Measurements from ENCODE around the gene FOXN1.

DNA sequence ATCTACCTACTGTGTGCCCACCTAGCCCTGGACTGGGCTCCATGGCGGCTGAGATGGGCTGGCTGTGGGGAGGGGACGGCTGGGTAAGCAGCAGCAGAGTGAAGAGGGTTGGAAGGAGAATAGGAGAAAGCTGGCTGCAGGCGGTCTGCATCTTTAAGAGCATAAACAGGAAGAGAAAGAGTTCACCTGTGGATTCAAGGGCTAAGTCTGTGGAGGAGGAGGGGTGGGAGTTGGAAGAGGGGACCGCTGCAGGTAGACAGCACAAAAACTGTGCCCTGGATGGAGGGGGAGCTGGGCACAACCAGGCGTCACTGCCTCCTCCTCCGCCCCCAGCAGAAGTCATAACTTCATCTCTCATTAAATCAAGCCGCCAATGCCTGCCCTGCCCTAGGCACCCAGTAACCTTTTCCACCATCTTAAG is 32.0 kb upstream of the FOXN1 start:
- TF ChIP-seq, protein P1, sequence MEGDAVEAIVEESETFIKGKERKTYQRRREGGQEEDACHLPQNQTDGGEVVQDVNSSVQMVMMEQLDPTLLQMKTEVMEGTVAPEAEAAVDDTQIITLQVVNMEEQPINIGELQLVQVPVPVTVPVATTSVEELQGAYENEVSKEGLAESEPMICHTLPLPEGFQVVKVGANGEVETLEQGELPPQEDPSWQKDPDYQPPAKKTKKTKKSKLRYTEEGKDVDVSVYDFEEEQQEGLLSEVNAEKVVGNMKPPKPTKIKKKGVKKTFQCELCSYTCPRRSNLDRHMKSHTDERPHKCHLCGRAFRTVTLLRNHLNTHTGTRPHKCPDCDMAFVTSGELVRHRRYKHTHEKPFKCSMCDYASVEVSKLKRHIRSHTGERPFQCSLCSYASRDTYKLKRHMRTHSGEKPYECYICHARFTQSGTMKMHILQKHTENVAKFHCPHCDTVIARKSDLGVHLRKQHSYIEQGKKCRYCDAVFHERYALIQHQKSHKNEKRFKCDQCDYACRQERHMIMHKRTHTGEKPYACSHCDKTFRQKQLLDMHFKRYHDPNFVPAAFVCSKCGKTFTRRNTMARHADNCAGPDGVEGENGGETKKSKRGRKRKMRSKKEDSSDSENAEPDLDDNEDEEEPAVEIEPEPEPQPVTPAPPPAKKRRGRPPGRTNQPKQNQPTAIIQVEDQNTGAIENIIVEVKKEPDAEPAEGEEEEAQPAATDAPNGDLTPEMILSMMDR (conservative IDR thresholded peaks at IDR 0.05; ENCODE audit: low read length), result no peak
- no peak for TF ChIP-seq EZH2phosphoT487 (IDR thresholded peaks at IDR 0.05; ENCODE audit: borderline replicate concordance)

Measured in Loucy (cell line).